LoVo (cell line): Measurements from ENCODE around the gene PSMG4.

Source experiments
- DNase-seq: peaks from one replicate; pipeline ENCODE4 v3.0.0-alpha.2; 2016; ENCODE audit warnings: low spot score

The PSMG4 gene

GRCh38 chr6:3258720-3259490, at the start of gene PSMG4:
Gene PSMG4, plus strand, starts transcription at chr6:3258947. Its CDS starts 76 bp downstream, at chr6:3259023.
- peak; percentile 88 for DNase-seq

GRCh38 chr6:3209114-3210023, 49.4 kb upstream of the PSMG4 start:
- peak; percentile 97 for DNase-seq

- no peak for DNase-seq
Measured at GRCh38 chr6:3210024-3210610, 48.6 kb upstream of the PSMG4 start.

GRCh38 chr6:3211681-3212080, 47.1 kb upstream of the PSMG4 start:
- DNase-seq = no peak

GRCh38 chr6:3212261-3212660, 46.5 kb upstream of the PSMG4 start:
- DNase-seq = no peak

- DNase-seq = no peak
Measured at GRCh38 chr6:3213334-3213695, 45.4 kb upstream of the PSMG4 start.

GRCh38 chr6:3214898-3215297, 43.8 kb upstream of the PSMG4 start:
- no peak for DNase-seq

- no peak for DNase-seq
Measured at GRCh38 chr6:3217286-3217685, 41.5 kb upstream of the PSMG4 start.

- DNase-seq = no peak
Measured at GRCh38 chr6:3218266-3218665, 40.5 kb upstream of the PSMG4 start.

GRCh38 chr6:3220366-3220765, 38.4 kb upstream of the PSMG4 start:
- no peak for DNase-seq

GRCh38 chr6:3221578-3221977, 37.2 kb upstream of the PSMG4 start:
- DNase-seq = no peak

- DNase-seq = no peak
Measured at GRCh38 chr6:3222506-3223038, 36.2 kb upstream of the PSMG4 start.

- DNase-seq = no peak
Measured at GRCh38 chr6:3226042-3226441, 32.7 kb upstream of the PSMG4 start.

GRCh38 chr6:3226481-3227362, 32.0 kb upstream of the PSMG4 start:
- peak; percentile 23 for DNase-seq

- peak; percentile 25 for DNase-seq
Measured at GRCh38 chr6:3227363-3228045, 31.2 kb upstream of the PSMG4 start, which contains the start of gene TUBB2B. Gene TUBB2B, minus strand, starts transcription at chr6:3227653. Its CDS starts 110 bp downstream, at chr6:3227543.

- DNase-seq = no peak
Measured at GRCh38 chr6:3228046-3228671, 30.6 kb upstream of the PSMG4 start.

GRCh38 chr6:3228771-3229565, 29.8 kb upstream of the PSMG4 start:
- DNase-seq = no peak

GRCh38 chr6:3229566-3230178, 29.1 kb upstream of the PSMG4 start:
- no peak for DNase-seq

GRCh38 chr6:3230256-3230882, 28.4 kb upstream of the PSMG4 start:
- DNase-seq = no peak
